GM12891 (cell line): ENCODE measurements around the gene UCK2.

ENCODE experiments used
- DNase-seq: peaks from one replicate; pipeline ENCODE4 v3.0.0; 2011; ENCODE audit warnings: low spot score; ENCODE audit not compliant: insufficient read length
- FAIRE-seq: peaks from 2 replicates; lab custom pipeline; 2011; peaks lifted over from hg19 to GRCh38; lab: Jason Lieb, UNC
- PAX5 ChIP-seq: IDR thresholded peaks from 2 replicates; pipeline ENCODE4 v1.6.1; 2011; ENCODE audit warnings: low read length, moderate library complexity, mild to moderate bottlenecking; ENCODE audit not compliant: insufficient read depth, severe bottlenecking
- POLR2A ChIP-seq: IDR thresholded peaks from 2 replicates; pipeline ENCODE4 v1.6.1; 2011; ENCODE audit warnings: low read depth, low read length, control low read depth
- POLR2AphosphoS5 ChIP-seq: IDR thresholded peaks from 2 replicates; pipeline ENCODE4 v1.6.1; 2011; ENCODE audit warnings: low read depth, low read length, control low read depth
- POU2F2 ChIP-seq: IDR thresholded peaks from 2 replicates; pipeline ENCODE4 v1.6.1; 2011; ENCODE audit warnings: low read depth, mild to moderate bottlenecking, control low read depth, low read length, moderate library complexity
- SPI1 ChIP-seq: IDR thresholded peaks from 2 replicates; pipeline ENCODE4 v1.6.1; 2011; ENCODE audit warnings: low read depth, low read length, control low read depth
- TAF1 ChIP-seq: IDR thresholded peaks from 2 replicates; pipeline ENCODE4 v1.6.1; 2011; ENCODE audit warnings: low read depth, low read length, control low read depth

The UCK2 gene

DNA sequence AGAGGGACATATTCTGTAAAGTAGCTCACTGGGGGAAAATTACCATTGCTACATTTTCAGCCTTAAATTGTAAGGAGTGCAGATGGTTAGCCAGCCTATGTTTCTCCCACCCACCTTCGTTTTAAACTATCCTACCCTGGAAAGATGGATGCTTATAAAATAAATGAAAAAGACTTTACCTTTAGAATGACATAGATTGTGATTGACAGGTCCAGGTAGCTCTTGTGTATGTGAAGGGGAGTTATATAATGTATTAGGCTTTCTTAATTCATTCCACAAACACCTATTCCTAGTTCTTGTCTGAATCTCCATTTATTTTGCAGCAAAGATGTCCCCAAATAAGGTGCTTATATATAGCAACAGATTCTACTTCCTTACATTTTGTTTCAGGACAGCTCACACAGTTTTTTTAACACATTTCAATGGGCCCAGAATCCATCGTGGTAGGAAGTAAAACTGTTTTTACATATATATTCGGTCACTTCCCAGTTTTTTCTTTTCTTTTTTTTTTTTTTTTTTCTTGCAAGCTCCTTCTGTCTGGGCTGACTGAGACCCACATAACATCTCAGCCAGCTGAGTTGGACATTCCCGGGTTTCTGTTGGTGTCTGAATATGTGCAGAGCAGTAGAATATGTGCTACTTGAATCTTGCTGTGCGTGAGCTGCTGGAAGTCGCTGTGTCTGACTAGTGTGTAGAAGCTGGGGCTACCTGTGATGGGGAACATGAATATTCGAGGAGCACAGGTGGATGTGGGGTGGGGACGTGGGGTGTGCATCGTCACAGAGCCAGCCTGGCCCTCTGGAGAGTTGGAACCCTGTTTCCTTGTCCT lies 27.8 kb downstream of the UCK2 start:
- DNase-seq = no peak
- TF ChIP-seq PAX5 = no peak
- TF ChIP-seq POLR2AphosphoS5 = no peak
- TF ChIP-seq POU2F2 = no peak
- no peak for TF ChIP-seq POLR2A
- TF ChIP-seq SPI1 = no peak
- TF ChIP-seq TAF1 = no peak
- no peak for FAIRE-seq

DNA sequence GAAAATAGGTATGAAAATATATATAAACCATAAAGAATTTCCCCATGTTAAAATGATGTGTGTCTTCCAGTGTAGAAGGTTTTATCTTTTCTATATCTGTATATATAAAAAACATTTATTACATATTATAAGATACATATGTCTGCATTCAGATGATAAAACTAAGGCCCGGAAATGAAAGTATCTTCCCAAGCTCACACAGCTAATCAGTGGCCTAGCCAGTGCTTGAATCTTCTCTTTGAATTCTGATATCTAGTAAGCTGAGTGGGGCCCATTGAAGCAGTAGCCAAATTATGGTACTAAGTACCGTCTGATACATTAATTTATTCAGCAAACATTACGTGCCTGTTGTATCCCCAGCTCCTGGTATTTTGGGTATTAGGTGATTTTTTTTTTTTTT lies 28.6 kb downstream of the UCK2 start:
- TF ChIP-seq TAF1 (no peak), PAX5 (no peak), POLR2AphosphoS5 (no peak), SPI1 (no peak), POU2F2 (no peak), POLR2A (no peak)
- DNase-seq (no peak), FAIRE-seq (no peak)

DNA sequence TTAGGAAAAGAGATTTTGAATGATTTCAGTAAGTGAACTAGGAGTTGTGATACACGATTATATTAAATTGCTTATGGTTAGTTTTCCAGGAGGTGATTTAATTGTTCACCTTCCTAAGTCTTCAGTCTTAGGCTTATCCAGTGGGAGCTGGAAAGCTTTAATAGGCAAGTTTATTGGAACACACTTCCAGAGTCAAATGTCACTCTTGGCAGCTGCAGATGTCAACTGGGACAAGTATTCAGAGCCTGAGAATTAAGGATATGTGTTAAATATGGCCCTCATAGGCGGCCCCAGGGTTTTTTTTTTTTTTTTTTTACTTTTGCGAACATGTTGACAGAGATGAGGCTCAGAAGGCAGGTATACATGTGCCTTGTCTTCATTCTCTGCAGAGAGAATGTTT lies 29.2 kb downstream of the UCK2 start:
- DNase-seq = no peak
- no peak for TF ChIP-seq POLR2AphosphoS5
- no peak for TF ChIP-seq SPI1
- TF ChIP-seq POU2F2 = no peak
- TF ChIP-seq POLR2A = no peak
- no peak for TF ChIP-seq TAF1
- no peak for TF ChIP-seq PAX5
- FAIRE-seq = no peak

DNA sequence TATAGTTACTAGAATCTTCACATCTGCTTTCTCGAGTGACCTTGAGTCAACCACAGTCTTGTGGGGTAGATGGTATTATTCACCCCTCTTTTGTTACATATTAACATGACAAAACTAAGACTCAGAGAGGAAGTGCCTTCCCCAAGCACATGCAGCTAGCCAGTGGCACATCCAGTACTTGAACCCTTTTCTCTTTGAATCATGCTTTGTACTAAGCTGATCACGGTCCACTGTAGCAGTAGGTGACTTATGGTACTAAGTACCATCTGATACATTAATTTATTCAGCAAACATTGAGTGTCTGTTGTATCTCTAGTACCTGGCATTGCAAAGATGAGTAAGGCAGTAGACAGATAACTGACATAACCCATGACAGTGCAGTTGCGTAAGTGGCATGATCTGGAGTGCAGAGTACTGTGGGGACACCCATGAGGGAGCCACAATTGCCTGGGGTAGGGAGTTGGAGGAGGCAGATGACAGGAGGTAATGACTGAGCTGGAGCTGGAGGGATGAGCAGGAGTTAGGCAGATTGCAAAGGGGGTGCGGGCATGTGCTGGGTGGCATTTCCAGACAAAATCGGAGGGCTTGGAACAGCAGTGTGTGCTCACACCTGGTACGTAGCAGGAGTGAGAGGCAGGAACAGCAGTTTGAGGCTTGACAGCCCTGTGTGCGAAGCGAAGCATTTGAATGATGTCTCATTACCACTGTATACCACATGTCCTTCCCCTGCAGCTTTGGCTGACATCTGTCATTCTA lies 29.8 kb downstream of the UCK2 start:
- FAIRE-seq = no peak
- no peak for DNase-seq
- TF ChIP-seq POLR2AphosphoS5 = no peak
- TF ChIP-seq POU2F2 = no peak
- peak; percentile 85 for TF ChIP-seq SPI1

DNA sequence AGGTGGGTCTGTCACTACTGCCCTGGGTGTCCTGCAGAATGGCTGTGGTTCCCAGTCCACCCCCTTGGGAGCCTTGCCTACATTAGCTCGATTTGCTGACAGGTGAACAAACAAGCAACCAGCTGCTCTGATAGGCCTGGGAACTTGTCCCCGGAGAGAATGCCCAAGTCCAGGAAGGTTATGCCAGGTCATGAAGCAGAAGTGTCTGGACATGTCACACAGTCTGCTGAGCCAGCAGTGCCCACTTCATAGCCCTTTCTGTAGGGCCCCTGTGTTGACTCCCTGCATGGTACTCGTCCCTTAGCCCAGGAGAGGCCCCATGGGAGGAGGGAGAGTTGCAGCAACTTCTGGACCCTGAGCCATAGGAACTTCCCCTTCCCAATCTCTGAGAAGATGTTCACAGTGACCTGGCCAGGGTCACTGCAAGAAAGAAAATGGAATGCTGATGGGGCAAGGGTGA lies 31.0 kb downstream of the UCK2 start:
- TF ChIP-seq PAX5 = no peak
- TF ChIP-seq POU2F2 = no peak
- TF ChIP-seq POLR2A = no peak
- TF ChIP-seq POLR2AphosphoS5 = no peak
- TF ChIP-seq TAF1 = no peak
- no peak for TF ChIP-seq SPI1
- FAIRE-seq (no peak), DNase-seq (no peak)

DNA sequence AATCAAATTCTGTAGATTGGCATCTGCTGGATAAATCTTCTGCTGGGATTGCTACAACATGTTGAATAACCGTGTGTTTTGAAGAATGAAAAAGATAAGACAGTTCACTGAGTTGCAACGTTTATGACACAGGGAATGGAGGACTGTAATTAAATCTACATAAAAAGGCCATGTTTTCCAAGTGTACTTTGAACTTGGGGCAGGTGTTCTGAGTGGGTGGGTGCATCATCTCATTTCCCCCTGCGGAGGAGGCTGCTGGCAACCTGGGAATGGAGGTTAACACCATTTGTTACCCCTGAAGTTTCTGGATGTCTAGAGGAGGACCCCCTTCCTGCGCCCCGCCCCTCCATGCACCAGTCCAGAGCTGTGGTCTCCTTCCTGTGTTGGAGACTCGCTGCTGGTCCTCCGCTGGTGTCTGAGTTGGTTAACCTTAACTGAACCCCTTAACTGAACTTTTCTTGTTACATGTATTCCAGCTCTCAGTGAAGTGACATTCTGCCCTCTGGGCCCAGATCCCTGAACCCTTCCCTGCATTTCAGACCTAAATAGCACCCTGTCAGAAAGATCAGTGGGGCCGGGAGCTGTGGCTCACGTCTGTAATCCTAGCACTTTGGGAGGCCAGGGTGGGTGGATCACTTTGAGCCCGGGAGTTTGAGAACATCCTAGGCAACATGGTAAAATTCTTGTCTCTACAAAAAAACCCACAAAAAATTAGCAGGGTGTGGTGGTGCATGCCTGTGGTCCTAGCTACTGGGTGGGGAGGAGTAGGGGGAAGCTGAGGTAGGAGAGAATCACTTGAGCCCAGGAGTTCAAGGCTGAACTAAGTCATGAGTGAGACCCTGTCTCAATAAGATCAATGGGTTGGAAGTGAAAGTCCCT lies 31.8 kb downstream of the UCK2 start:
- DNase-seq (no peak), FAIRE-seq (no peak)
- TF ChIP-seq PAX5 = no peak
- no peak for TF ChIP-seq POLR2AphosphoS5
- TF ChIP-seq SPI1 = no peak

DNA sequence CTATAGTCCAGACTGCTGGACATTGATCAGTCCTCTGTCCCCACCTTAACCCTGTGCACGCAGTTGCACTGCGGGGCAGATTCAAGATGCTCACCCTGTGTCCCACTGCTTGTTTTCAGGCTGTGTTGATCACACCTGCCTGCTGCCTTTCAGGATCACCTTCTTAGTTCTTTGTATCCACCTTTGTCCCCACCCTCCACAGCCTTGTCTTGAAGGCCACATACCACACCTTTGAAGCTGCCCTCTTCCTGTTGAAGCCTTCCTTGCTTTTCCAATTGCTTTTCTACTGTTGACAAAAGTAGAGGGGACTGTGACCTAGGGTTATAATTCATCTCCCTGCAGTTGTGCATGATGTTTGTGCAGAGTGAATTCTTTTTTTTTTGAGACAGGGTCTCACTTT lies 32.7 kb downstream of the UCK2 start:
- TF ChIP-seq POU2F2 (no peak), POLR2A (no peak), SPI1 (no peak), POLR2AphosphoS5 (no peak), PAX5 (no peak)
- no peak for FAIRE-seq
- no peak for DNase-seq

DNA sequence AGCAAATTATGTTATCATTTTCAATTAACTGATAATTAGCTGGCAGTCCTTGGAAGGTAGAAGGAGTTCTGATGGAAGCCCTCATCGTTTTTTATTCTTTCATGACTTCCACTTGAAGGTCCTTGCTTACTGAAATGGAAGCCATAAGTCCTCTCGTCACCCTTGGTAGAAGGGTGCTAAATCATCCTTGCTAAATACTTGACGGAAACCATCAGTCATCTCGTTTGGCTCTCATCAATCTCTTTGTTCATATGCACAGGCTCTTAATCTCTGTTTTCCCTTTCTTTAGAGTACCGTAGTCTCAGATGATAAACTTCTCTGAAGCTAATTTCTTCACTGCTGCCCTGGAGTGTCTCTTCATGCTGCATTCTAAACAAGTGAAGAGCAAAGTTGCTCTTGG lies 34.5 kb downstream of the UCK2 start:
- TF ChIP-seq PAX5 (no peak), POLR2A (no peak), POU2F2 (no peak), SPI1 (no peak), TAF1 (no peak), POLR2AphosphoS5 (no peak)
- DNase-seq = no peak
- no peak for FAIRE-seq

DNA sequence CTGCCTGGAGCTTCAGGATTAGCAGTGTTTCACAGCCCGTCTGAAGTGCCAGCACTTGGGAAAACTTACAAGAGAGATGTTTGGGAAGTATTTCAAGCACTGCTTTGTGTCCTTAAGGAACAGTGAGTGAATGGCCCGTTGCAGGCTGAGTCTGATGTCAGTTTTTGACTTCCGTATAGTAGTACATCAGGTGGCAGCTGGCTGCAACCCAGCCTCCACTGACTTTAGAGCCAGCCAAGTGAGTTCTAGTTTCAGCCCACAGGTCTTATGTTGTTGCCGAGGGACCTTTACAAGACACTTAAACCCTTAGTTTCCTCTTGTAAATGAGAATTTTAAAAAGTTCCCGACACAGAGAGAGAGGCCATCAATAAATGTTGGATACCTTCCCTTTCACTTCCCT lies 35.0 kb downstream of the UCK2 start:
- DNase-seq (peak; percentile 28), FAIRE-seq (peak; percentile 87)
- TF ChIP-seq POLR2AphosphoS5 = no peak
- no peak for TF ChIP-seq SPI1
- no peak for TF ChIP-seq TAF1
- TF ChIP-seq POU2F2 = no peak
- no peak for TF ChIP-seq POLR2A
- TF ChIP-seq PAX5 = no peak
